ENCODE results near the gene CASZ1.

DNA sequence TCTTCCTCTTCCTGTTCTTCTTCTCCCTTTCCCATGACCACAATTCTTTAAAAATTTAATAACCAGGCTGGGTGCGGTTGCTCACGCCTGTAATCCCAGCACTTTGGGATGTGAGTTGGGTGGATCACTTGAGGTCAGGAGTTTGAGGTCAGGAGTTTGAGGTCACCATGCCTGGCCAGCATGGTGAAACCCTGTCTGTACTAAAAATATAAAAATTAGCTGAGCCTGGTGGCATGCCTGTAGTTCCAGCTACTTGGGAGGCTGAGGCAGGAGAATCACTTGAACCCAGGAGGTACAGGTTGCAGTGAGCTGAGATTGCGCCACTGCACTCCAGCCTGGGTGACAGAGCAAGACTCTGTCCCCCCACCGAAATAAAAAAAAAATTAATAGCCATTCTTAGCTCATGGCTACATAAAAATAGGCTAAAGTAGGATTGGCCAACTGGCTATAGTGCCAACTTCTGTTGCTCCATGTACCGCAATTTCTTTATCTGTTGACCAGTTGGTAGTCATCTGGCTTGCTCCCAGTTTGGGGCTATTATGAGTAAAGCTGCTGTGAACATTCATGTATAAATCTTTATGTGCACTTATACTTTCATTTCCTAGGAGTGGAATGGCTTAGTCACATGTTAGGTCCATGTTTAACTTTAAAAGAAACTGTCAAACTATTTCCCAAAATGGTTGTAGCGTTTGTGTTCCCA lies 185.4 kb downstream of the CASZ1 start:
- TF ChIP-seq, protein P1, sequence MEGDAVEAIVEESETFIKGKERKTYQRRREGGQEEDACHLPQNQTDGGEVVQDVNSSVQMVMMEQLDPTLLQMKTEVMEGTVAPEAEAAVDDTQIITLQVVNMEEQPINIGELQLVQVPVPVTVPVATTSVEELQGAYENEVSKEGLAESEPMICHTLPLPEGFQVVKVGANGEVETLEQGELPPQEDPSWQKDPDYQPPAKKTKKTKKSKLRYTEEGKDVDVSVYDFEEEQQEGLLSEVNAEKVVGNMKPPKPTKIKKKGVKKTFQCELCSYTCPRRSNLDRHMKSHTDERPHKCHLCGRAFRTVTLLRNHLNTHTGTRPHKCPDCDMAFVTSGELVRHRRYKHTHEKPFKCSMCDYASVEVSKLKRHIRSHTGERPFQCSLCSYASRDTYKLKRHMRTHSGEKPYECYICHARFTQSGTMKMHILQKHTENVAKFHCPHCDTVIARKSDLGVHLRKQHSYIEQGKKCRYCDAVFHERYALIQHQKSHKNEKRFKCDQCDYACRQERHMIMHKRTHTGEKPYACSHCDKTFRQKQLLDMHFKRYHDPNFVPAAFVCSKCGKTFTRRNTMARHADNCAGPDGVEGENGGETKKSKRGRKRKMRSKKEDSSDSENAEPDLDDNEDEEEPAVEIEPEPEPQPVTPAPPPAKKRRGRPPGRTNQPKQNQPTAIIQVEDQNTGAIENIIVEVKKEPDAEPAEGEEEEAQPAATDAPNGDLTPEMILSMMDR (IDR thresholded peaks at IDR 0.05): no peak
- TF ChIP-seq POLR2AphosphoS5 (IDR thresholded peaks at IDR 0.05) (no peak), POLR2A (IDR thresholded peaks at IDR 0.05) (no peak)
